Measurements from ENCODE around the gene PA2G4. TPM values are rescaled to one million over a fixed set of nuclear protein-coding genes. Genes with fewer than 3 reads are reported as not detected.
A peak's percentile ranks its signal among the peaks of the same experiment; 100 is the strongest.

Gene PA2G4
- total and polyA plus RNA-seq, 10 of the 15 experiments (the other 5 are each of a cell fraction or from before 2014, with no cell fraction given) = 148 to 514 (median 406) TPM

GRCh38 chr12:56161690-56162351, 57.5 kb downstream of the PA2G4 start:
- FAIRE-seq (no peak), ATAC-seq (no peak), DNase-seq (ENCODE audit: low read depth, low spot score) (no peak)
- BruUV-seq (replicated peaks) = no TSS peak
- Histone ChIP-seq H3K9me3 (replicated peaks; ENCODE audit: control insufficient read depth, insufficient read depth, low read length) (no peaks in the 10 kb centered on the region), H2AFZ (ENCODE audit: control insufficient read depth, low read depth, low read length) (no peak overlapping the region), H3K4me2 (ENCODE audit: control insufficient read depth, insufficient read depth) (no peak overlapping the region), H3K4me1 (ENCODE audit: control insufficient read depth, insufficient read depth, low read length) (peaks cover 17% of the 10 kb centered on the region), H3K36me3 (ENCODE audit: control insufficient read depth in 2 of 2, insufficient read depth in 2 of 2, low read length in 1 of 2) (peaks cover 23 to 33% of the 10 kb centered on the region in 2 experiments), H3K4me3 (no peak overlapping the region), H3K27me3 (replicated peaks in 1 of 2; ENCODE audit: control insufficient read depth in 2 of 2, insufficient read depth in 2 of 2, low read length in 1 of 2) (no peaks in the 10 kb centered on the region), H3K27ac (ENCODE audit: control insufficient read depth, insufficient read depth) (no peak overlapping the region), H4K20me1 (ENCODE audit: control insufficient read depth, insufficient read depth) (no peaks in the 10 kb centered on the region), H3K9ac (ENCODE audit: control insufficient read depth, insufficient read depth, low read length) (no peak overlapping the region), H3K79me2 (ENCODE audit: control insufficient read depth, insufficient read depth, low read length) (peaks cover 39% of the 10 kb centered on the region)
- in situ Hi-C loops (cut with MboI) = no loop called here
- ChIA-PET POLR2A (interaction anchor here (0.5 to 1.3 kb wide), 7 partner anchors 11 to 458 kb away, joined by 3 to 5 read pairs (median 4); no protein-coding TSS in a partner anchor), SMC1A (ENCODE audit: uncharacterized antibody, unreplicated experiment) (interaction anchor here (1.3 to 2.7 kb wide), 2 partner anchors 26 to 37 kb away, joined by 3 to 12 read pairs; no protein-coding TSS in a partner anchor), RAD21 (ENCODE audit: unreplicated experiment) (interaction anchor here (1.0 to 2.0 kb wide), 3 partner anchors 27 to 43 kb away, joined by 3 to 11 read pairs (median 3); partner anchors contain the start of genes ESYT1, SMARCC2 and ZC3H10), CTCF (interaction anchor here (0.5 to 2.2 kb wide), 8 partner anchors 27 to 428 kb away, joined by 3 to 10 read pairs (median 4); partner anchors contain the start of gene SMARCC2)
- 89% methylated on average over 10 of the region's 10 CpGs for WGBS (ENCODE audit: insufficient coverage, insufficient replicate concordance, low lambda C conversion rate, missing lambda C conversion rate)
- intact Hi-C loops (cut with micrococcal nuclease; ENCODE audit: unreplicated experiment) = no loop called here
- TF ChIP-seq POLR2AphosphoS2 (IDR thresholded peaks at IDR 0.05; ENCODE audit: low read depth, low read length) (0 out of 2 replicates have a peak, but pooled peaks have one; percentile 47), YBX1 (IDR thresholded peaks at IDR 0.05) (no peak), POLR2AphosphoS5 (IDR thresholded peaks at IDR 0.05; ENCODE audit: low read length) (peak; percentile 52), PML (IDR thresholded peaks at IDR 0.05; ENCODE audit: low read length) (no peak), RFX5 (IDR thresholded peaks at IDR 0.05; ENCODE audit: low read depth, low read length) (no peak), POLR2A (IDR thresholded peaks at IDR 0.05; ENCODE audit: low read depth, low read length) (peak; percentile 52)
- TF ChIP-seq, protein P1, sequence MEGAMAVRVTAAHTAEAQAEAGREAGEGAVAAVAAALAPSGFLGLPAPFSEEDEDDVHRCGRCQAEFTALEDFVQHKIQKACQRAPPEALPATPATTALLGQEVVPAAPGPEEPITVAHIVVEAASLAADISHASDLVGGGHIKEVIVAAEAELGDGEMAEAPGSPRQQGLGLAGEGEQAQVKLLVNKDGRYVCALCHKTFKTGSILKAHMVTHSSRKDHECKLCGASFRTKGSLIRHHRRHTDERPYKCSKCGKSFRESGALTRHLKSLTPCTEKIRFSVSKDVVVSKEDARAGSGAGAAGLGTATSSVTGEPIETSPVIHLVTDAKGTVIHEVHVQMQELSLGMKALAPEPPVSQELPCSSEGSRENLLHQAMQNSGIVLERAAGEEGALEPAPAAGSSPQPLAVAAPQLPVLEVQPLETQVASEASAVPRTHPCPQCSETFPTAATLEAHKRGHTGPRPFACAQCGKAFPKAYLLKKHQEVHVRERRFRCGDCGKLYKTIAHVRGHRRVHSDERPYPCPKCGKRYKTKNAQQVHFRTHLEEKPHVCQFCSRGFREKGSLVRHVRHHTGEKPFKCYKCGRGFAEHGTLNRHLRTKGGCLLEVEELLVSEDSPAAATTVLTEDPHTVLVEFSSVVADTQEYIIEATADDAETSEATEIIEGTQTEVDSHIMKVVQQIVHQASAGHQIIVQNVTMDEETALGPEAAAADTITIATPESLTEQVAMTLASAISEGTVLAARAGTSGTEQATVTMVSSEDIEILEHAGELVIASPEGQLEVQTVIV (IDR thresholded peaks at IDR 0.05; ENCODE audit: borderline replicate concordance, partially characterized antibody) = no peak
